LNCaP clone FGC (cell line): ENCODE results near the gene CALY.

Experiments used
- DNase-seq: peaks from one replicate; pipeline ENCODE4 v3.0.0-alpha.2; 2011; ENCODE audit warnings: low read depth
- H3K4me3 ChIP-seq: 2 replicates; pipeline ENCODE4 v1.5.1; 2011; ENCODE audit warnings: mild to moderate bottlenecking, low read depth, low read length, control low read depth
- TF ChIP-seq, protein P1 (sequence below): IDR thresholded peaks from 2 replicates; pipeline ENCODE4 v1.5.1; 2012; ENCODE audit warnings: mild to moderate bottlenecking; ENCODE audit not compliant: control insufficient read depth, insufficient read depth; ENCODE audit errors: extremely low read depth

The CALY gene

GRCh38 chr10:133343558-133343957, 6.9 kb upstream of the CALY start:
- no peak for DNase-seq

GRCh38 chr10:133342942-133343341, 6.2 kb upstream of the CALY start:
- no peak for DNase-seq
- H3K4me3 ChIP-seq, result no peak overlapping the region
- TF ChIP-seq, protein P1, sequence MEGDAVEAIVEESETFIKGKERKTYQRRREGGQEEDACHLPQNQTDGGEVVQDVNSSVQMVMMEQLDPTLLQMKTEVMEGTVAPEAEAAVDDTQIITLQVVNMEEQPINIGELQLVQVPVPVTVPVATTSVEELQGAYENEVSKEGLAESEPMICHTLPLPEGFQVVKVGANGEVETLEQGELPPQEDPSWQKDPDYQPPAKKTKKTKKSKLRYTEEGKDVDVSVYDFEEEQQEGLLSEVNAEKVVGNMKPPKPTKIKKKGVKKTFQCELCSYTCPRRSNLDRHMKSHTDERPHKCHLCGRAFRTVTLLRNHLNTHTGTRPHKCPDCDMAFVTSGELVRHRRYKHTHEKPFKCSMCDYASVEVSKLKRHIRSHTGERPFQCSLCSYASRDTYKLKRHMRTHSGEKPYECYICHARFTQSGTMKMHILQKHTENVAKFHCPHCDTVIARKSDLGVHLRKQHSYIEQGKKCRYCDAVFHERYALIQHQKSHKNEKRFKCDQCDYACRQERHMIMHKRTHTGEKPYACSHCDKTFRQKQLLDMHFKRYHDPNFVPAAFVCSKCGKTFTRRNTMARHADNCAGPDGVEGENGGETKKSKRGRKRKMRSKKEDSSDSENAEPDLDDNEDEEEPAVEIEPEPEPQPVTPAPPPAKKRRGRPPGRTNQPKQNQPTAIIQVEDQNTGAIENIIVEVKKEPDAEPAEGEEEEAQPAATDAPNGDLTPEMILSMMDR, result no peak

More at GRCh38 chr10:133343558-133343957, 6.9 kb upstream of the CALY start:
- H3K4me3 ChIP-seq, result no peak overlapping the region
- TF ChIP-seq, protein P1, result no peak

DNA sequence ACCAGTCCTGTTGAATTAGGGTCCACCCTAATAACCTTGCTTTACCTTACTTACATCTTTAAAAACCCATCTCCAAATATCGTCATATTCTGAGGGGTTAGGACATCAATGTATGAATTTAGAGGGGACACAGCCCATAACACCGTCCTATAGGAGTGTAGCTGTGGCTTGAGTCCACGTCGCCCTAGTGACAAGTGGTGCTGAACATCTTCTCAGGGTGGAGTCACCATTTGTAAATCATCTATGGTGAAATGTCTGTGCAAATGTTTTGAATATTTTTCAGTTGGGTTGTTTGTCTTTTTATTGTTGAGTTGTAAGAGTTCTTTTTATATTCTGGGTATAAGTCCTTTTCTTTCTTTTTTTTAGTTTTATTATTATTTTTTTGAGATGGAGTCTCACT, 5.3 kb upstream of the CALY start:
- DNase-seq, result no peak
- H3K4me3 ChIP-seq, result no peak overlapping the region
- TF ChIP-seq, protein P1, result no peak

- no peak overlapping the region for H3K4me3 ChIP-seq
- no peak for DNase-seq
- TF ChIP-seq, protein P1, result no peak
Measured at GRCh38 chr10:133339708-133340380, 3.1 kb upstream of the CALY start.

DNA sequence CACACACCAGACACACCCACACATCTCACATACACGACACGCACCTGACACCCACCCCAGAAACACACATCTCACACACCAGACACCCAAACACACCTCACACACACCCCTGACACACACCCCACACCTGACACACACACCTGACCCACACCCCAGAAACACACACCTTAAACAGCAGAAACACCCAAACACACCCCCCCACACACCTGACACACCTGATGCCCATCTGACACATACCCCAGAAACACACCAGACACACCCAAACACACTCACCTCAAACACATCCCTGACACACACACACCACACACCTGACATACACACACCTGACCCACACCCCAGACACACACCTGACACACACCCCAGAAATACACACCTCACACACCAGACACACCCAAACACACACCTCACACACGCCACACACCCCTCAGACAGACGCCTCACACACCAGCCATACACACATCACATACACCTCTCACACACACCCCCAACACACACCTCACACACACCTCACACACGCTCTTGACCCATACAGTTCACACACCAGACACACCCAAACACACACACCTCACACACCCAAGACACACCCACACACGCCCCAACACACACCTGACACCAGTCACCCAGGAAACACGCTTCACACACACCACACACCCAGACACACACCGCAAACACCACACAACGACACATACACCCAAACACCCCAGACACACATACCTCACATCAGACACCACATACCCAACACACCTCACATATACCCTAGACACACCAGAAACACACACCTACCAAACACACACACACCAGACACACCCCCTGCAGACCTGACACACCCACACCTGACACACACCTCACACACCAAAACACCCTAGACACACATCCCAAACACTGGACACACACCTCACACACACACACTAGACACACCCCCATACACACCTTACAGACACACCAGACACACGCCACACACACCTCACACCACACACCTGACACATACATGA, 1.7 kb upstream of the CALY start:
- no peak for DNase-seq
- H3K4me3 ChIP-seq, result no peak overlapping the region
- TF ChIP-seq, protein P1, result no peak

GRCh38 chr10:133337370-133337725, 652 bp upstream of the CALY start:
- TF ChIP-seq, protein P1, result no peak
- no peak for DNase-seq

DNA sequence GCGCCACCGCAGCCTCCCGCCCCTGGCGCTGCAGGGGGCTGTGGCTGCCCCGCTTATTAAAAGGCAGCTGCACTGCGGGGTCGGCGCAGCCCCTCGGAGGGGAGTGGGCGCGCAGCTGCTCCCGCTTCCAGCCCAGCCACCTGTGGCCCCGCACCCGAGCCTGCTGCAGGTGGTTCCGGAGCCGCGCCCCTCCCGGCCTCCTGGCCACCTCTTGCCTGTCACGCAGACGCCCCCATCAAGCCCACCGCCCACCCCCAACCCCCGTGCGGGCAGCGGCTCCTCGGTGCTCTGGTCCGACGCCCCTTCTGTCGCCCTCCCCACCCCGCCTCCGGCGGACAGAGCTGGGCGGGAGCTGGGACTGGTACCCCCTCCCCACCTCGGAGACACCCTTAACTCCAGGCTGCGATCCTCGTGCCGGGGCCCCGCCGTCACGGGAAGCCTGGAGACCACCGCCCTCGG, 549 bp downstream of the CALY start:
- DNase-seq, result no peak
- TF ChIP-seq, protein P1, result no peak
- H3K4me3 ChIP-seq, result no peak overlapping the region

More at GRCh38 chr10:133337370-133337725, 652 bp upstream of the CALY start:
- no peak overlapping the region for H3K4me3 ChIP-seq
